Breast epithelium (tissue), 4 donors: ENCODE measurements around the gene LGALS7B. TPM values are rescaled to one million over a fixed set of nuclear protein-coding genes. Genes with fewer than 3 reads are reported as not detected.
"Not testable (repeated sequence)": the region's sequence is repeated elsewhere in the genome, so short reads cannot be mapped to it uniquely, and the experiment has no call there.

Source experiments
- DNase-seq, 2 donors: peaks; one replicate each; pipeline ENCODE4 v3.0.0-alpha.2; 2019; ENCODE audit warnings: low spot score in 2 of 2
- H3K27ac ChIP-seq, 2 donors: fragments of 200-600 bp; sonication (generic) in 1 of 2; one replicate each; pipeline ENCODE4 v1.5.1; 2016 to 2019; ENCODE audit warnings: mild to moderate bottlenecking in 1 of 2
- H3K27me3 ChIP-seq, 2 donors: fragments of 200-600 bp; sonication (generic) in 1 of 2; one replicate each; pipeline versions ENCODE4 v1.5.1 to v1.6.0; 2017 to 2019; ENCODE audit warnings: control low read depth in 1 of 2, mild to moderate bottlenecking in 1 of 2
- H3K36me3 ChIP-seq: fragments of 200-600 bp; one replicate; pipeline ENCODE4 v1.5.1; 2019
- H3K4me1 ChIP-seq, 2 donors: fragments of 200-600 bp; sonication (generic); one replicate each; pipeline ENCODE4 v1.5.1; 2016 to 2019; ENCODE audit warnings: control low read depth in 1 of 2
- H3K4me3 ChIP-seq, 3 donors: fragments of 200-600 bp; sonication (generic); 1 replicate in 2 of 3; 2 replicates in 1 of 3; pipeline ENCODE4 v1.5.1; 2016 to 2019; ENCODE audit warnings: mild to moderate bottlenecking in 3 of 3, moderate library complexity in 2 of 3
- H3K9me3 ChIP-seq, 2 donors: fragments of 200-600 bp; sonication (generic) in 1 of 2; one replicate each; pipeline ENCODE4 v1.5.1; 2016 to 2019; ENCODE audit warnings: control low read depth in 1 of 2
- CTCF ChIP-seq, 3 donors: fragments of 450-650 bp; IDR thresholded peaks; one replicate each; pipeline ENCODE4 v1.5.1; 2016 to 2017; ENCODE audit warnings: antibody characterized with exemption in 3 of 3, mild to moderate bottlenecking in 3 of 3, moderate library complexity in 3 of 3
- POLR2A ChIP-seq: fragments of 450-650 bp; IDR thresholded peaks from one replicate; pipeline ENCODE4 v1.6.1; 2016; ENCODE audit warnings: antibody characterized with exemption, mild to moderate bottlenecking, moderate library complexity
- POLR2AphosphoS5 ChIP-seq, 3 donors: sonication (generic); formaldehyde crosslinking; IDR thresholded peaks; one replicate each; pipeline ENCODE4 v1.6.1; 2017; ENCODE audit warnings: antibody characterized with exemption in 3 of 3
- intact Hi-C: fragments of 100-400 bp; cut with DNase I; formaldehyde crosslinking; loops from one replicate; pipeline ENCODE4 v1.15.1; 2023; ENCODE audit warnings: low total_unique reads
- total RNA-seq, 3 donors: library from RNA; depleted of rRNA; stranded (reverse); fragments of >200 nt; gene quantifications; one replicate each; pipeline ENCODE4 v1.1.0, GENCODE V29; 2016

Gene LGALS7B
- total RNA-seq, 3 donors from 2014 or later = 5.9 to 23.6 TPM; not detected in 1

GRCh38 chr19:38745316-38745715 is 43.7 kb upstream of the LGALS7B start:
- no peaks in the 10 kb centered on the region for H3K36me3 ChIP-seq
- TF ChIP-seq POLR2AphosphoS5 (IDR thresholded peaks at IDR 0.05) (no peak), POLR2A (no peak), CTCF (IDR thresholded peaks at IDR 0.05) (no peak)
- H3K4me3 ChIP-seq = no peak overlapping the region
- H3K9me3 ChIP-seq = no peaks in the 10 kb centered on the region
- DNase-seq = no peak
- intact Hi-C loops = no loop called here
- no peaks in the 10 kb centered on the region for H3K4me1 ChIP-seq
- no peak overlapping the region for H3K27ac ChIP-seq
- H3K27me3 ChIP-seq = no peaks in the 10 kb centered on the region

- H3K4me3 ChIP-seq, H3K4me1 ChIP-seq, H3K27me3 ChIP-seq, H3K9me3 ChIP-seq, intact Hi-C loops, H3K36me3 ChIP-seq, DNase-seq: not testable (repeated sequence)
- H3K27ac ChIP-seq = peak overlapping the region in 1 of 2 donors; percentile 7
These were observed 35.2 kb upstream of the LGALS7B start for GRCh38 chr19:38753783-38754182.

GRCh38 chr19:38754196-38754595 is 34.8 kb upstream of the LGALS7B start:
- H3K27me3 ChIP-seq, intact Hi-C loops, H3K4me1 ChIP-seq, H3K9me3 ChIP-seq, DNase-seq, H3K36me3 ChIP-seq, H3K4me3 ChIP-seq: not testable (repeated sequence)
- H3K27ac ChIP-seq = peak overlapping the region in 1 of 2 donors; percentile 7

GRCh38 chr19:38759590-38760003 is 29.4 kb upstream of the LGALS7B start:
- peak in 1 of 2 donors; percentile 39 for DNase-seq
- no peak for TF ChIP-seq CTCF (IDR thresholded peaks at IDR 0.05)
- TF ChIP-seq POLR2AphosphoS5 (IDR thresholded peaks at IDR 0.05) = no peak
- no peak for TF ChIP-seq POLR2A
- H3K4me1 ChIP-seq = no peaks in the 10 kb centered on the region
- H3K4me3 ChIP-seq = no peak overlapping the region
- H3K9me3 ChIP-seq = no peaks in the 10 kb centered on the region
- no peaks in the 10 kb centered on the region for H3K27me3 ChIP-seq
- no peak overlapping the region for H3K27ac ChIP-seq
- H3K36me3 ChIP-seq = no peaks in the 10 kb centered on the region
- intact Hi-C loops = no loop called here

- H3K27ac ChIP-seq, H3K9me3 ChIP-seq, H3K4me3 ChIP-seq, DNase-seq, H3K4me1 ChIP-seq, H3K36me3 ChIP-seq, intact Hi-C loops, H3K27me3 ChIP-seq: not testable (repeated sequence)
These were observed 28.0 kb upstream of the LGALS7B start for GRCh38 chr19:38760805-38761517.

- DNase-seq, intact Hi-C loops, H3K4me3 ChIP-seq, H3K27me3 ChIP-seq, H3K9me3 ChIP-seq, H3K4me1 ChIP-seq, H3K27ac ChIP-seq, H3K36me3 ChIP-seq: not testable (repeated sequence)
These were observed 27.1 kb upstream of the LGALS7B start for GRCh38 chr19:38761884-38762389.

- no peak for TF ChIP-seq CTCF (IDR thresholded peaks at IDR 0.05)
- TF ChIP-seq POLR2AphosphoS5 (IDR thresholded peaks at IDR 0.05) = no peak
- TF ChIP-seq POLR2A = no peak
- intact Hi-C loops = no loop called here
- DNase-seq = no peak
These were observed 25.2 kb upstream of the LGALS7B start for GRCh38 chr19:38763795-38764220.

More at GRCh38 chr19:38763795-38764220, 25.2 kb upstream of the LGALS7B start:
- Histone ChIP-seq H3K4me1 (no peaks in the 10 kb centered on the region), H3K36me3 (no peaks in the 10 kb centered on the region), H3K9me3 (no peaks in the 10 kb centered on the region), H3K27ac (no peak overlapping the region), H3K27me3 (no peaks in the 10 kb centered on the region), H3K4me3 (no peak overlapping the region)
